Right ventricle myocardium superior (tissue), 1 donor: Measurements from ENCODE around the gene VSTM2L. TPM values are rescaled to one million over a fixed set of nuclear protein-coding genes. Genes with fewer than 3 reads are reported as not detected.
"Not testable (repeated sequence)": the region's sequence is repeated elsewhere in the genome, so short reads cannot be mapped to it uniquely, and the experiment has no call there.

Experiments
- ATAC-seq: fragments of 200-7000 bp; cut with Tn5 transposase; one replicate; pipeline ENCODE4 v1.9.1; 2020; ENCODE audit warnings: mild to moderate bottlenecking; ENCODE audit not compliant: poor library complexity
- DNase-seq: peaks from one replicate; pipeline ENCODE4 v3.0.0-alpha.2; 2020
- intact Hi-C: fragments of 100-400 bp; cut with DNase I; formaldehyde crosslinking; loops from one replicate; pipeline ENCODE4 v1.11.2; 2022
- total RNA-seq: library from RNA; stranded (reverse); fragmentation: NEBNext Ultra II Directional; extraction: Animal tissue kit (Norgen Biotek cat#: 25700); gene quantifications from one replicate; pipeline ENCODE4 v1.2.1, GENCODE V29; 2021
- donor health status: DM: no; HTN: yes; CAD: no; lungs with severe emphysema.

VSTM2L gene
- total RNA-seq, 1 donor from 2014 or later, result 17.0 TPM

- DNase-seq (no peak), ATAC-seq (no peak)
- intact Hi-C loops, result no loop called here
These were observed 40.9 kb downstream of the VSTM2L start for GRCh38 chr20:37943501-37944455.

- ATAC-seq, result no peak
- DNase-seq, result no peak
- intact Hi-C loops, result no loop called here
These were observed 41.6 kb downstream of the VSTM2L start for GRCh38 chr20:37944456-37944981.

- ATAC-seq (no peak), DNase-seq (no peak)
- intact Hi-C loops, result no loop called here
These were observed 42.2 kb downstream of the VSTM2L start for GRCh38 chr20:37945091-37945547.

- DNase-seq, result no peak
- ATAC-seq, result no peak
- intact Hi-C loops, result no loop called here
These were observed 44.0 kb downstream of the VSTM2L start for GRCh38 chr20:37946946-37947345.

- ATAC-seq, result no peak
These were observed 45.0 kb downstream of the VSTM2L start for GRCh38 chr20:37947943-37948342.

GRCh38 chr20:37948956-37949355, 46.0 kb downstream of the VSTM2L start:
- ATAC-seq (no peak), DNase-seq (no peak)
- intact Hi-C loops, result no loop called here

More at GRCh38 chr20:37947943-37948342, 45.0 kb downstream of the VSTM2L start:
- intact Hi-C loops, result no loop called here
- no peak for DNase-seq

GRCh38 chr20:37954190-37954589, 51.3 kb downstream of the VSTM2L start:
- ATAC-seq (no peak), DNase-seq (no peak)
- intact Hi-C loops, result no loop called here

GRCh38 chr20:37954626-37955025, 51.7 kb downstream of the VSTM2L start:
- intact Hi-C loops, result no loop called here
- no peak for DNase-seq
- no peak for ATAC-seq

- no peak for ATAC-seq
- intact Hi-C loops, result no loop called here
- no peak for DNase-seq
These were observed 52.6 kb downstream of the VSTM2L start for GRCh38 chr20:37955511-37955910.

GRCh38 chr20:37956107-37956585, 53.2 kb downstream of the VSTM2L start:
- no peak for ATAC-seq
- intact Hi-C loops, result no loop called here
- no peak for DNase-seq

GRCh38 chr20:37958856-37959520, 56.1 kb downstream of the VSTM2L start:
- ATAC-seq, result no peak

GRCh38 chr20:37961066-37961465, 58.1 kb downstream of the VSTM2L start:
- ATAC-seq (no peak), DNase-seq (no peak)
- intact Hi-C loops, result no loop called here

More at GRCh38 chr20:37958856-37959520, 56.1 kb downstream of the VSTM2L start:
- intact Hi-C loops, result no loop called here
- no peak for DNase-seq

GRCh38 chr20:37963483-37963882, 60.6 kb downstream of the VSTM2L start:
- intact Hi-C loops, DNase-seq, ATAC-seq: not testable (repeated sequence)

- intact Hi-C loops, result no loop called here
- no peak for DNase-seq
- ATAC-seq, result no peak
These were observed 66.0 kb downstream of the VSTM2L start for GRCh38 chr20:37968841-37969401.

GRCh38 chr20:37969949-37970855, 67.3 kb downstream of the VSTM2L start:
- ATAC-seq (peak; percentile 39), DNase-seq (no peak)
- intact Hi-C loops, result no loop called here

GRCh38 chr20:37970856-37971245, 67.9 kb downstream of the VSTM2L start:
- DNase-seq (no peak), ATAC-seq (no peak)
- intact Hi-C loops, result no loop called here

GRCh38 chr20:37971561-37972127, 68.7 kb downstream of the VSTM2L start:
- DNase-seq (no peak), ATAC-seq (no peak)
- intact Hi-C loops, result no loop called here
